Amniotic stem cell (primary cell): Measurements from ENCODE around the gene DYNLT4.
"Not testable (repeated sequence)": the region's sequence is repeated elsewhere in the genome, so short reads cannot be mapped to it uniquely, and the experiment has no call there.

Source experiments
- DNase-seq: peaks from one replicate; lab custom pipeline; 2025; lab: John Stamatoyannopoulos, UW

Gene DYNLT4, protein sequence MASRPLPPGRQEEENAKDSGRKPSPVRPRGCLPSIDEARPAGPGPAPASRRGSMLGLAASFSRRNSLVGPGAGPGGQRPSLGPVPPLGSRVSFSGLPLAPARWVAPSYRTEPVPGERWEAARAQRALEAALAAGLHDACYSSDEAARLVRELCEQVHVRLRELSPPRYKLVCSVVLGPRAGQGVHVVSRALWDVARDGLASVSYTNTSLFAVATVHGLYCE

DNA sequence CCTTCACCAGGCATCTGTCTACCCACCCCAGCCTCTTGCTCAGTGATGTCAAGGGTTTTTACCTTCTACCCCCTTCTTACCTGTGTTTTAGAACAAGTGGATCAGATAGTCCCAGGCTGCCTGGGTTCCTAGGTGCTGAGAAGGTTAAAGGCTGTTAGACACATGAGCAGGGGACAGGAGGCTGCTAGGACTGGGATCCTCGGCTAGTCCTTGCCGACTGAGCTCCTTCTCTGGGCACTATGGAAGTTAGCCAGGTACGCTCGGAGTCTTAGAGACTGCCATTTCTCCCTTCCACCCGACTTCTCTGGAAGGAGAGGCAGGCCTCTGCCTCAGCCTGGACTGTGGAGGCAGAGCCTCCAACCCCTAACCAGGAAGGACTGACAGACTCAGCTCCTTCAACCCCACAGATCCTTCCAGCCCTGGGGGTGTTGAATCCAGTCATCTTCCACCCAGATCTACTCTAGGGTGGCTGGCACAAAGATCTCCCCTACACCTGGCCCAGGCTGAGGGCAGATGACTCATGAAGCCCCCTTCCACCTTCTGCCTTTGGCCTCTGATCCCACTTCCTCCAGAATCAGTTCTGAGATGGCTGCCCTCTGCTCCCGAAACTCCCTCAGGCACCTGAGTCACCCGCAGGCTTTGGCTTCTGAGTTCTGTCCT lies at the start of gene DYNLT4:
TSS of gene DYNLT4 (minus strand) at position 648 of the 660 bp plus-strand sequence. CDS start 683 bp downstream, outside the sequence.
- no peak for DNase-seq

DNA sequence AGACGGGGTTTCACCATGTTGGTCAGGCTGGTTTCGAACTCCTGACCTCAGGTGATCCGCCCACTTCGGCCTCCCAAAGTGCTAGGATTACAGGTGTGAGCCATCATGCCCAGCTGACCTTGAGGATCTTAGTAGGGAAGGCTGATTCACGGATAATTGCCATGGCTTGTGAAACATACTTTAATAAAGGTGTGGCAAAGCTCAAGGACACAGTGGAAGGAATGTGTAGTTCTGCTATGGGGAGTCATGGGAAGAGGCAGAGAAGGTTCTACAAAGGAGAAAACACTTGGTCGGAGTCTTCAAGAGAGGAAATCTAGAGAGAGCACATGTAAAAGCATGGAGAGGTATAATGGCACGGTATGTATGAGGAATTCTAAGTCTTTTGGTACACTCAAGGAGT lies 48.6 kb upstream of the DYNLT4 start:
- no peak for DNase-seq

DNA sequence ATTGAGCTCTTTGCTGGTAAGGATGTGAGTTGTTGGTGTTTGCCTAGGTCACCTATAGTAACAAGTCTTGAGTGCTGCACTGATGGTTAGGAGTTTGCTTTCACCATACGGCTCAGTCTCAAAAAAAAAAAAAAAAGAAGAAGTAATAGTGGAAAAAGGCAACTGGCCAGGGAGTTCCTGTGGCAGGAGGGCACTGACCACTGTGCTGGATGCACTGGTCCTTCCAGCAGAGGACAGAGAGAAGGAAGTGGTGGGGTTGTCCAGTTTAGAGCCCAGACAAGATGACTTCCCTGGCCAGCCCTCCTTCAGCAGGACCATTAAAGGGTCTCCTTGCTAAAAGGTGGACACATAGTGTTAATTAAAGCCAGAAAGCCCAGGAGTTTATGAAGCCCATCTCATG lies 47.8 kb upstream of the DYNLT4 start:
- no peak for DNase-seq

DNA sequence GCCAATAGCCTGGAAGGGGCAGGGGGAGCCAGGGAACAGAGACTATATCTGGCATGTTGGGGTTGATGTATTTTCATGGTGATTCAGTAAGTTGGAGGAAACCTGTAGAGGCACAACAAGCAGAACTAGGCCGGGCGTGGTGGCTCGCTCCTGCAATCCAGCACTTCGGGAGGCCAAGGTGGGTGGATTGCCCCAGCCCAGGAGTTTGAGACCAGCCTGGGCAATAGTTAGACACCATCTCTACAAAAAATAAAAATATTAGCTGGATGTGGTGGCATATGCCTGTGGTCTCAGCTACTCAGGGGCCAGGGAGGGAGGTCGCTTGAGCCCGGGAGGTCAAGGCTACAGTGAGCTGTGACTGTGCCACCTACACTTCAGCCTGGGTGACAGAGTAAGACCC lies 46.0 kb upstream of the DYNLT4 start:
- DNase-seq, result no peak

DNA sequence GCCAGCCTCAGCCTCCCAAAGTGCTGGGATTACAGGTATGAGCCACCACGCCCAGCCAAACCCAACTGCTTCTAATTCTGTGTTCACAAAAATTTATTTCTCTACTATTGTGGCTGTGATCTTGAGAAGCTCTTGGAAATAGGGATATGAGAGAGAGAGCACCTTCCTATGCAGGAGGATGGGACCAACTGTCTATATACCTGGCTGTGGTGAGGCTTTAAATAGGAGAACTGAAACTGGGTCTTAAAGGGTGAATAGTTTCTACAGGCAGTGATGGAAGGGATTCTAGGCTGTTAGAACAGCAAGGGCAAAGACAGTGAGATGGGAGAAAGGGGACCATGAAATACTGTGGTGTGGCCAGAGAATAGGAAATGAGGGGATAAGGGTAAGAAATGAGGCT lies 44.2 kb upstream of the DYNLT4 start:
- no peak for DNase-seq

DNA sequence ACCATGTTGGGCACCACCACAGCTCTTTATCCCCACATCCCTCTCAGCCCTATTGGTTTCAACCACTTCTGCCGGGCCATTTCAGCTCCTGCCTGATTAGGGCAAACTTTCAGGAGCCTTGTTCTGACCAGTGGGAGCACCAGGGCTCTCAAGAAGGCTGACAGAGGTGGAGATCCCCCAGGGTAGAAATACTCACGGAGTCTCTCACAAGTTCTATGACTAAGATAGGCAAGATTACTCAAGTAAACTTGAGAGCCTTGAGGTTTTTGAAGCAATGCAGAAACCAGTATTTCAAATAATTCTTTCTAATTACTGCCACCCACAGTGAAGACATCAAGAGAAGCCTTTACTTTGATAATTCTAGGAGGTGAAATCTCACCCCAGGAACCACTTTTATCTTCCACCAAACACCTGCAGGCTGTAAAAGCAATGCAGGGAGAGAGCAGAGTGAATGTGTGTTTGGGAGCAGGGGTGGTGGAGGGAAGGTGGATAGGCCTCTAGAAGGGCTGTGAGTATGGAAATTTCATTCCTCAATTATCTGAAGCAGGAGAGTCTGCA lies 42.5 kb upstream of the DYNLT4 start:
- DNase-seq, result no peak

DNA sequence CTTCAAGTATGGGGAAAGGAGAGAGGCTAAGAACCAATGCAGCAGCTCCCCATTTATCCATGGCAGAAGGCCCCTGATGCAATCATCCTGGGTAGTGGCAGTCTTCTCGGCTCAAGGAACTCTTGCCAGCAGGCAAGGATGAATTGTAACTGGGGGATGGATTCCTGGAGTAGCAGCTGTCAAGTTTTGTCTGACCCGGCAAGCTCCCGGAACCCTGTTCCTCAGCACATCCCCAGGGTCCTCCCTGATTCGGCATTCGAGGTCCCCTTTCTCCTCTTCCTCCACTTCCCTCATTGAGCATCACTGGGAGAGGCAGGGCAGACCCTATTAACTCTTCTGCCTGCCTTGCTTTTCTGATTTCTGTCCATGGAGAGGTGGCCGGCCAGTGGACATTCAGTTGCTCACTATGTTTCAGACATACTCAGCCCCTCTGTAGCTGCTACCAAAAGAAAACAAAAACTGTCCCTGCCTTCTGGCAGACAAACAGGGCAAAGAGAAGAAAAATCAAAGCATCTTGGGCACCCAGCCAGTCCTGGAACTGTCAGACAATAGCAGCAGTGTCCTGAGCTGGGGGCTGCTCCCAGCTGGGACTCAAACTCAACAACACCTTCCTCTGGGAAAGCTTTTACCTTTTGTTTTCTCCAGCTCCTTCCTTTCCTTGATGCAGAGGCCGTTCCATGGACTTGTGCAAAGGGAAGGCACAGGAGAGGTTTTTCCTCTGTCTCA lies 41.5 kb upstream of the DYNLT4 start:
- DNase-seq, result no peak

DNA sequence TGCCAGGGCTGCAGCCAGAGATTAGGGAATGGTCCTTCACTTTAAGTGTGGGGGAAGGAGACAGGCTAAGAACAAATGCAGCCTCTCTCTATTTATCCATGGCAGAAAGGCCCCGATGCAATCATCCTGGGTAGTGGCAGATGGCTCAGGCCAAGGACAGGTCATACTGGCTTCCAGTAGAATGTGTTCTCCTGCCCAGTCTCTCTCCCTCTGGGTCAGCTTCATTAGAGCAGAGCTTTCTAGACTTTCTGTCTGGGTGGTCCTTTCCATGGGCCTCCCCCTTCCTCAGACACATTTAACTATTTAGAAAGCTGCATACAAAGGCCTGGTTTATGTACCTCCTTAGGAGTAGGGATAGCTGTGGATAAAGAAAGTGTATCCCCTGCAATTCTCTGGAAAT lies 40.7 kb upstream of the DYNLT4 start:
- DNase-seq, result no peak

DNA sequence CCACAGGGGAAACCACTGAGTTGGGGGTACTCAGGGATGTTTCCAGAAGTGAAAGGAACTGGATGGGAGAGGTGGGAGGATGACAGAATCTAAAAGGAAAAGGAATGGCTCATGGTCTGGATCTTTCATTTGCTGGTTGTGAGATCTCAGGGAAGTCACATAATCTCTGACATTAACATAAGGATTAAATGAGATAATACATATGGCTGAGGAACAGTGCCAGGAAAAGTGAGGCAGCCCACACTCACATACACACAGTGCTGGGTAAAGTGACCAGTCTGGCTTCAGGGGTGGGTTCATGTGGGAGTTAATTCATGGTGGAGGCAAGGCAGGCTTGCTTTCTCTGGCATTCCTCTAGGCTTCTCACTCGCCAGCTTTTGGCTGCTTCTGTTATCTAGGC lies 39.8 kb upstream of the DYNLT4 start:
- no peak for DNase-seq

DNA sequence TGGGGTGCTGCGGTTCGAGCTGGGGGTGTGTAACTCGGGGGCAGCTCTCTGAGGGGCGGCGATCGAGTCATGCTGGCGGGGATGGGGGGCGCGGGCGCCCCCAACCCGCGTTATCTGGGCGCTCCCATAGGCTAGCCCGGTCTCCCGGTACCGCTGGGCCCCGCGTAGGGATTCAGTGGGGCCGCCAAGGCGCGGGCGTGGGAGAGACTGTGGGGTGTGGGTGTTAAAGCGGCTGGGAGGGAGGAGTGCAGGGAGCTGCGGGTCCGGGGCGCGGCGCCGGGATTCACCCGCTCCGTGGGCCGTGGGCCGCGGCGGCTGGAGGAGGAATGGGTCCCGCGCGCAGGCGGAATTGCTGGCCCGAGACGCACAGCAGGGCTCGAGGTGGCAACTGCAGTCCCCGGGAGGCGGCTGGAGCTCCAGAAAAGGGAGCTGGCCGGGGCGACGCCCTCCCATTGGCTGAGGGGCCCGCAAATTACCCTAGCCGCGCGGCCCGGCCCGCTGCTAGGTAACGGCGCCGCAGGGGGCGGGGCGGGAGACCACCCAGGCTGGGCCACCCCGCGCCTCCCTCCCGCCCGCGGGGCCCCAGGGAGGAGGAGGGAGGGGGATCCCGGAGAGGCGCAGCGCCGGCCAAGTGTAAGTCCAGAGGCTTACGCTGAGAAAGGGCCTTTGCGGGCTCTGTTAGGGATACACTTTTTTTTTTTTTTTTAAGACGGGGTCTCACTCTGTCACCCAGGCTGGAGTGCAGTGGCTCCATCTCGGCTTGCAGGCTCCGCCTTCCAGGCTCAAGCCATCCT lies 35.9 kb upstream of the DYNLT4 start, which contains the start of gene PTCH2:
TSS of gene PTCH2 (minus strand) at position 392 of the 794 bp plus-strand sequence. CDS start at position 71, 321 bp downstream.
- peak; percentile 8 for DNase-seq

DNA sequence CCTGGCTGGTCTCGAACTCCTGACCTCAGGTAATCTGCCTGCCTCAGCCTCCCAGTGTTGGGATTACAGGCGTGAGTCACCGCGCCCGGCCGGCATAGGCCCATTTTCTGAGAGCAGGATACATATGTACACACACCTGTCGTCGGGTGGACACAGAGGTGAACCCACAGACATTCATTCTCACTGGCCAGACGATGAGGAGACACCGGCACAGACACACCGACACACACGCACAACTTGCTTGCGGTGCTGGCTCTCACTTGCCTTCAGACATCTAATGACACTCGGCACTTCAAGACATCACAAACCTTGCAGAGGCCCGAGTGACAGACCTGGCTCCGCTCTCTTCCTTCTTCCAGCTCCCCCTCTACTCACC lies 35.3 kb upstream of the DYNLT4 start:
- DNase-seq, result no peak

DNA sequence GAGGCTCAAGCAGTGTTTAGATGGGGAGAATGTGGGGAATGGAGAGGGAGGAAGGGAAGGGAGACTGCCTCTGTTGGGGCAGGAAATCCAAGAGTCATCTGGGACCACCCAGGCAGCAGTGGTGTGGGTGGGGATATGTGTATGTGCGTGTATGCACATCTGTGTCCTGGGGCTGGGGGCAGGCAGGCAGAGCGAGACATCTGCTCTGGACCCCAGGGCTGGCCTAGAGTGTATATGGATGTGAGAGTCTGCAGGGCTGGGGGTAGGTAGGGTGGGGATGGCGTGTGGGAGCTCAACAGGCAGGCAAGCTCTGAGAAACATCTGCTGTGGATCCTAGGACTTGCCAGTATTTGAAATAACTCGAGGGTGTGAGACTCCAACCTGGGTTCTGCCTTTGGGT lies 32.4 kb upstream of the DYNLT4 start:
- DNase-seq, result no peak

DNA sequence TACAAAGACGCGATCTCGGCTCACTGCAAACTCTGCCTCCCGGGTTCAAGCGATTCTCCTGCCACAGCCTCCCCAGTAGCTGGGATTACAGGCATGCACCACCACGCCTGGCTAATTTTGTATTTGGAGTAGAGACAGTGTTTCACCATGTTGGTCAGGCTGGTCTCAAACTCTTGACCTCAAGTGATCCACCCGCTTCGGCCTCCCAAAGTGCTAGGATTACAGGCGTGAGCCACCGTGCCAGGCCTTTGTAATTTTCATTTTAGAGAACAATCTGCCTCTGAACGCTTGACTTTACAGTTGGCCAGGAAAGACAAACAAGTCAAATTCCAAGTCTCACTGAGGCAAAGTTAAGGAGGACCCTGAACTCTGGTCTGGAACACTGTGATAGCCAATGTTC lies 31.1 kb upstream of the DYNLT4 start:
- DNase-seq, result not testable (repeated sequence)

DNA sequence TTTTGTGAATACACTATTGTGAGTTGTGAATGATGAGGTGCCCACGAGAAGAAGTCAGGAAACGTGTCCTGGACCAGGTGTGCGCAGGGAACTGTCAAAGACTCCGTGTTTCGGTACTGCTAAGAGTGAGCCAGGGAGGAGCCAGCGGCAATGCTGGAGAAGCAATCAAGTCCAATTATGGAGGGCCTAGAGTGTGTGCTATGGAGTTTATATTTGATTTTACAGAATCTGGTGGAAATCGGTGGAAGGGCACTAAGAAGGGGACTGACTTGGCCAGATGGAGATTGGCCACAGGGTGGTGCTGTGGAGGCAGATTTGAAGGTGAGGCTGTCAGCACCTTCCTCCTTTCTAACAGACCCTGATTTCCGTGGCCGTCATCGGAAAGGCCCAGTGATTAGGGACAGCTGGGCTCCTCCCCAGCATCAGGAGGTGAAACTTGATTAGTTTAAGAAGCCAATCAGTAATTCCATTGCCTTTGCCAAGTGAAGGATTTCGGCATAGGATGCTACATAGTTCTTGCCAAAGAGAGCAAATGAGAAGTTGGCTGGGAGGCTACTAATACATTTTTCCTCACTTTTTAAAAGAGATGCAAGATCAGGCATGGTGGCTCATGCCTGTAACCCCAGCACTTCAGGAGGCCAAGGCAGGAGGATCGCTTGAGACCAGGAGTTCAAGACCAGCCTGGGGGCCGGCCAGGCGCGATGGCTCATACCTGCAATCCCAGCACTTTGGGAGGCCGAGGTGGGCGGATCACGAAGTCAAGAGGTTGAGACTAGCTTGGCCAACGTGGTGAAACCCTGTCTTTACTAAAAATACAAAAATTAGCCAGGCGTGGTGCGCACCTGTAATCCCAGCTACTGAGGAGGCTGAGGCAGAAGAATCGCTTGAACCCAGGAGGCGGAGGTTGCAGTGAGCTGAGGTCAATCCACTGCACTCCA lies 28.9 kb upstream of the DYNLT4 start:
- DNase-seq, result peak; percentile 82

DNA sequence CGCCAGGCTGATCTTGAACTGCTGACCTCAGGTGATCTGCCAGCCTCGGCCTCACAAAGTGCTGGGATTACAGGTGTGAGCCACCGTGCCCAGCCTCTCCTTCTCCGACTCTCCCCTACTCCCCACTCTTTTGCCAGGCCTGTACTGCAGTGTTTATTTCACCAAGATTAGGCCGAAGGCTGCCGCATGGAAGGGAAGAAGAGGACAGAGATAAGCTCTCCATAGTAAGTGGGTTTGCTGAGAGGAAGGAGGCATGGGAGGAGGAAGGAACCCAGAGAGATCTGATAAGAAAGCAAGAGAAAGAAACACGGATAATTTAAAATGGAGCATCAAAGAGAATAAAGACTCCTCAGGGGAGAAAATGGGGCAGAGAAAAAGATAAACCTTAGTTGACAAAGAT lies 27.2 kb upstream of the DYNLT4 start:
- no peak for DNase-seq

DNA sequence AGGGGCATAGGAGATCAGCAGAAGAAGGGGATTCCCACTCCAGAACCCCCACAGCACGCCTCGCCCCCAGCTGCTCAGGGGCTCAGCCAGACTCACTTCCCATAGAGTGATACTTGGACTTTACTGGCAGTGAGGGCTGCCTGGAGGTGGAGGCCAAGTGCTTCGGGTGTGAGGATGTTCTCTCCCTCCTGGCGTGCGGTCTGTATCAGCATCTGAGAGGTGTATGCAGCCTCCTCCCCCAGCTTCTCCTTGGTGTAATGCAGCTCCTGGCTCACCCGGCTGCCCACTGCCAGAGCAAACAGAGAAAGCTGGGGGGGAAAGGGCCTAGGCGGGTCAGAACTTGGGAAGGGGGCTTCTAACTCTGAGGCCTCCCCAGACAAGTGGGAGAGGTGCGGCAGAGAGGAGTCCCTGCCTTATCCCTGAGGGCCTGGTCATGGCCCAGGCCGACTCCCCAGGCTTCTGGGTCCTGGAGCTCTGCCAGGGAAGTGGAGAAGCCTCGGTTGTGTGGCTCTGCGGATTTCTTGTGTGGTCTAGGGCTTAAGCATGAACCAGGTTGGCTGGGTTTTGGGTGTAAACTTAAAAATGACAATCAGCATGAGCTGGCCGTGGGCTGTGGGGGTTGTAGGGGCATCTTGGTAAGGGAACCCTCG lies 25.0 kb upstream of the DYNLT4 start:
- DNase-seq, result no peak

DNA sequence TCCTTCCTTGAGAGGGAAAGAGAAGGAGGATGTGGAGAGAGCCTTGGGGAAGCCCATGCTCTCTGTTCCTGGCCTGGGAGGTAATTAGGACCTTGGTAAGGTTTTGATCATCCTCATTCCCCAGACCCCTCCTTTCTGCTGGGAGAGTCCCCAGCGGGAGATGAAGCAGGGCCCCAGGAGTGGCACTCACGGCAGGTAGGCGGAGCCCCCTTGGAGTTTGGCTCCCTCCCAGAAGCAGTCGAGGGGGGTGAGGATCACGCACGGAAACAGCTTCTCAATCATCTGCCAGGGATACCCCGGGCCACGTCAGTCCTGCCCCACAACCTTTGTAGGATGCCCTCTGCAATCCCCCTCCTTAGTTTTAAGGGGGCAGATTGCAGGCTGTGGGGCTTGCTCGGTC lies 24.4 kb upstream of the DYNLT4 start:
- DNase-seq, result no peak

DNA sequence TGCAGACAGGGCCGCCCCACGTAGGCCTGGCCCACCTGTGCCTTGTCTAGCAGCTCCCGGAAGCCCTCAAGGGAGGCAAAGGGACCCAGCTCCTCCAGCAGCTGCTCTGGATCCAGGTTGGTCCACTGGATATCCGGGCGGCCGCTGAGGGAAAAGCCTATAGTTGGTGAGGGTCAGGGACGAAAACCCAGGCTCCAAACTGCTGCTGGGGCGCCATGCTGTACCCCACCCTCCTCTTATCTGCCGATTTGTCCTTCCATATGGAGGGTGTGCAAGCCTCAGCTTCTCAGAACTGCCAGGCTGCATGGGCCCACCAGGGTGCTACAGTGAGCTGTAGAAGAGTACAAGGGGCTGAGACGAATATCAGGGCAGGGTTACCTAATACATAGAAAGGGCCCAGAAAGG lies 23.8 kb upstream of the DYNLT4 start:
- DNase-seq, result no peak

DNA sequence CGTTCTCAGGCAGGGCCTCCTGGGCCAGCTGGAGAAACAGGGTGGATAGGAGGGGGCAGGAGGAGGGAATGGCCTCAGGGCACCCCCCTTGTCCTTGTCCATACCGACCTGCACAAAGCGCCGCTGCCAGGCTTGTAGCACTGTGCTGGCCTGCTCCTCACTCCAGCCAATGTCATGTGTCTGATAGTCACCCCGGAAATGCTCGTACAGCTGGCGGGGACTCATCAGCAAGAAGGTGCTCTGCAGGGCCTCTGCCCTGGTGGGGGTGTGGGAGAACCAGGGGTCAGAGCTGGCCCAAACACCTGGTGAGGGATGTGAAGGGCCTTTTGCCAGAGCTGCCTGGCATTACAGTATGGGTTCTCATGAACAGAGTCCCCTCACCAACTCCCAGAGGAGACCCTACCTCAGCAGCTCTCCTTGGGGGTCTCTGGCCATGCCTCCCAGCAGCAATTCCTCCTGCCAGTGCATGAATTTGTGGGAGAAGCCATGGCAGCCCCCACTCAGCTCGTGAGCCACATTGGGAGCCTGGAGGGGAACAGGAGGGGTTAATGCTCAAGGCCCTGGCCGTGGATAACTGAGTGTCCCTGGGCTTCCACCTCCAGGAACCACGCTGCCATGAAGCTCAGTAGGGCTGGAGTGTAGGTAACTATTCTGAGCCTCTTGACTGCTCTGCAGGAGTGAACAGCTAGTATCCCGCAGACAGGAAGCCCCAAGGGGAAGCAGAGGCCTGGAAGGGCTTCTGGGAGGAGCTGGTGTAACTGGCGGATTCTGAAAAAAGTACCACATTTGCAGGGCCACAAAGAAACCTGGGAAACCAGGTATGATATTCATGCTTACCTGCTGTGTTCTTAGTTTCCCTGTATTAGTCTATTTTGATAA lies 22.6 kb upstream of the DYNLT4 start:
- no peak for DNase-seq
